Tongue (tissue), 3 donors: ENCODE results near the gene ZNF14. TPM values are rescaled to one million over a fixed set of nuclear protein-coding genes. Genes with fewer than 3 reads are reported as not detected.
A peak's percentile ranks its signal among the peaks of the same experiment; 100 is the strongest.
"Not testable (repeated sequence)": the region's sequence is repeated elsewhere in the genome, so short reads cannot be mapped to it uniquely, and the experiment has no call there.

Source experiments
- DNase-seq: peaks from one replicate; pipeline ENCODE4 v3.0.0-alpha.2; 2015
- small RNA-seq: library from RNA; depleted of rRNA; stranded (forward); fragments of <200 nt; gene quantifications from one replicate; pipeline ENCODE3, GENCODE V24; 2014; ENCODE audit warnings: low replicate concordance
- total RNA-seq: library from RNA; depleted of rRNA; stranded (reverse); fragments of >200 nt; gene quantifications from one replicate; pipeline ENCODE4 v1.2.3, GENCODE V29; 2014

The ZNF14 gene
- total RNA-seq, 1 donor from 2014 or later: 12.9 TPM

GRCh38 chr19:19687090-19687489 lies 45.8 kb downstream of the ZNF14 start:
- no peak for DNase-seq

- DNase-seq: no peak
Measured at GRCh38 chr19:19686580-19686979, 46.3 kb downstream of the ZNF14 start.

- not testable (repeated sequence) for DNase-seq
Measured at GRCh38 chr19:19686119-19686518, 46.8 kb downstream of the ZNF14 start.

GRCh38 chr19:19679176-19680073 lies 53.5 kb downstream of the ZNF14 start:
- no peak for DNase-seq

- no peak for DNase-seq
Measured at GRCh38 chr19:19677579-19677978, 55.3 kb downstream of the ZNF14 start.

- DNase-seq: no peak
Measured at GRCh38 chr19:19674315-19674714, 58.6 kb downstream of the ZNF14 start.

GRCh38 chr19:19672816-19673215 lies 60.1 kb downstream of the ZNF14 start:
- DNase-seq: no peak

- DNase-seq: no peak
Measured at GRCh38 chr19:19670070-19670551, 62.8 kb downstream of the ZNF14 start.

GRCh38 chr19:19668230-19669012 lies 64.5 kb downstream of the ZNF14 start, which contains the start of gene ZNF101:
TSS of gene ZNF101 (plus strand) at chr19:19668839. CDS start at chr19:19668964, 125 bp downstream.
- peak; percentile 96 for DNase-seq

- DNase-seq: not testable (repeated sequence)
Measured at GRCh38 chr19:19665420-19665948, 67.4 kb downstream of the ZNF14 start.

- peak; percentile 98 for DNase-seq
Measured at GRCh38 chr19:19663256-19664120, 69.4 kb downstream of the ZNF14 start, which contains the start of gene ATP13A1. TSS of gene ATP13A1 (minus strand) at chr19:19663676. CDS start at chr19:19663666, 10 bp downstream.

GRCh38 chr19:19662871-19663255 lies 70.0 kb downstream of the ZNF14 start:
- no peak for DNase-seq

- DNase-seq: no peak
Measured at GRCh38 chr19:19662344-19662743, 70.6 kb downstream of the ZNF14 start.

GRCh38 chr19:19661675-19662251 lies 71.1 kb downstream of the ZNF14 start:
- DNase-seq: no peak

- no peak for DNase-seq
Measured at GRCh38 chr19:19661141-19661674, 71.7 kb downstream of the ZNF14 start.

Small RNA genes within 50 kb of the gene (small RNA-seq; reads per million reads assigned to genes)
- not detected for gene AC011458.2
- not detected for gene AC011477.5

Other genes with a start within 250 kb of the ZNF14 start
- gene TSSK6, start 217.6 kb downstream of the ZNF14 start, total RNA-seq: 1.7 TPM
- gene NDUFA13, start 216.9 kb downstream of the ZNF14 start, total RNA-seq: 94.5 TPM
- gene YJEFN3, start 204.2 kb downstream of the ZNF14 start, total RNA-seq: 0.62 TPM
- 5.5 TPM for gene CILP2, start 194.8 kb downstream of the ZNF14 start, total RNA-seq
- gene PBX4, start 114.4 kb downstream of the ZNF14 start, total RNA-seq: 2.8 TPM
- 3.3 TPM for gene LPAR2, start 104.9 kb downstream of the ZNF14 start, total RNA-seq
- 8.9 TPM for gene GMIP, start 89.5 kb downstream of the ZNF14 start, total RNA-seq
- gene ATP13A1, start 69.4 kb downstream of the ZNF14 start, total RNA-seq: 172 TPM
- 7.0 TPM for gene ZNF101, start 64.3 kb downstream of the ZNF14 start, total RNA-seq
- 31.9 TPM for gene ZNF506, start 88.6 kb upstream of the ZNF14 start, total RNA-seq
- gene ZNF253, start 132.8 kb upstream of the ZNF14 start, total RNA-seq: 9.1 TPM
- 12.3 TPM for gene ZNF93, start 167.8 kb upstream of the ZNF14 start, total RNA-seq